Ishikawa (cell line): ENCODE results near the gene MXRA8.

Experiments used
- CEBPB ChIP-seq: IDR thresholded peaks from 2 replicates; pipeline ENCODE4 v1.6.1; 2012
- CREB1 ChIP-seq: IDR thresholded peaks from 2 replicates; pipeline ENCODE4 v1.6.1; 2012; ENCODE audit warnings: low read depth
- EGR1 ChIP-seq: IDR thresholded peaks from 2 replicates; pipeline ENCODE4 v1.6.1; 2012
- EP300 ChIP-seq: IDR thresholded peaks from 2 replicates; pipeline ENCODE4 v1.6.1; 2012; ENCODE audit warnings: borderline replicate concordance
- FOXM1 ChIP-seq: IDR thresholded peaks from 2 replicates; pipeline ENCODE4 v1.6.1; 2012; ENCODE audit warnings: low read depth, borderline replicate concordance
- NFIC ChIP-seq: IDR thresholded peaks from 2 replicates; pipeline ENCODE4 v1.6.1; 2012
- RAD21 ChIP-seq: IDR thresholded peaks from 2 replicates; pipeline ENCODE4 v1.6.1; 2012; ENCODE audit warnings: low read depth
- TAF1 ChIP-seq: IDR thresholded peaks from 2 replicates; pipeline ENCODE4 v1.6.1; 2012; ENCODE audit warnings: low read depth, mild to moderate bottlenecking
- TCF12 ChIP-seq: IDR thresholded peaks from 2 replicates; pipeline ENCODE4 v1.6.1; 2012; ENCODE audit warnings: low read depth
- TEAD4 ChIP-seq: IDR thresholded peaks from 2 replicates; pipeline ENCODE4 v1.6.1; 2012
- YY1 ChIP-seq: IDR thresholded peaks from 2 replicates; pipeline ENCODE4 v1.6.1; 2012; ENCODE audit warnings: low read depth
- ZBTB7A ChIP-seq: IDR thresholded peaks from 2 replicates; pipeline ENCODE4 v1.6.1; 2012; ENCODE audit warnings: low read depth
- TF ChIP-seq, protein P1 (sequence below): IDR thresholded peaks from 2 replicates; pipeline ENCODE4 v1.6.1; 2012
- TF ChIP-seq, protein P2 (sequence below): IDR thresholded peaks from 2 replicates; pipeline ENCODE4 v1.6.1; 2012; ENCODE audit warnings: low read depth, mild to moderate bottlenecking
- TF ChIP-seq, protein P3 (sequence below): IDR thresholded peaks from 2 replicates; pipeline ENCODE4 v1.6.1; 2012

The MXRA8 gene

GRCh38 chr1:1367315-1367714 lies 9.0 kb upstream of the MXRA8 start:
- TF ChIP-seq EP300, result no peak
- TF ChIP-seq, protein P1, sequence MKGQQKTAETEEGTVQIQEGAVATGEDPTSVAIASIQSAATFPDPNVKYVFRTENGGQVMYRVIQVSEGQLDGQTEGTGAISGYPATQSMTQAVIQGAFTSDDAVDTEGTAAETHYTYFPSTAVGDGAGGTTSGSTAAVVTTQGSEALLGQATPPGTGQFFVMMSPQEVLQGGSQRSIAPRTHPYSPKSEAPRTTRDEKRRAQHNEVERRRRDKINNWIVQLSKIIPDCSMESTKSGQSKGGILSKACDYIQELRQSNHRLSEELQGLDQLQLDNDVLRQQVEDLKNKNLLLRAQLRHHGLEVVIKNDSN, result no peak
- TF ChIP-seq, protein P2, sequence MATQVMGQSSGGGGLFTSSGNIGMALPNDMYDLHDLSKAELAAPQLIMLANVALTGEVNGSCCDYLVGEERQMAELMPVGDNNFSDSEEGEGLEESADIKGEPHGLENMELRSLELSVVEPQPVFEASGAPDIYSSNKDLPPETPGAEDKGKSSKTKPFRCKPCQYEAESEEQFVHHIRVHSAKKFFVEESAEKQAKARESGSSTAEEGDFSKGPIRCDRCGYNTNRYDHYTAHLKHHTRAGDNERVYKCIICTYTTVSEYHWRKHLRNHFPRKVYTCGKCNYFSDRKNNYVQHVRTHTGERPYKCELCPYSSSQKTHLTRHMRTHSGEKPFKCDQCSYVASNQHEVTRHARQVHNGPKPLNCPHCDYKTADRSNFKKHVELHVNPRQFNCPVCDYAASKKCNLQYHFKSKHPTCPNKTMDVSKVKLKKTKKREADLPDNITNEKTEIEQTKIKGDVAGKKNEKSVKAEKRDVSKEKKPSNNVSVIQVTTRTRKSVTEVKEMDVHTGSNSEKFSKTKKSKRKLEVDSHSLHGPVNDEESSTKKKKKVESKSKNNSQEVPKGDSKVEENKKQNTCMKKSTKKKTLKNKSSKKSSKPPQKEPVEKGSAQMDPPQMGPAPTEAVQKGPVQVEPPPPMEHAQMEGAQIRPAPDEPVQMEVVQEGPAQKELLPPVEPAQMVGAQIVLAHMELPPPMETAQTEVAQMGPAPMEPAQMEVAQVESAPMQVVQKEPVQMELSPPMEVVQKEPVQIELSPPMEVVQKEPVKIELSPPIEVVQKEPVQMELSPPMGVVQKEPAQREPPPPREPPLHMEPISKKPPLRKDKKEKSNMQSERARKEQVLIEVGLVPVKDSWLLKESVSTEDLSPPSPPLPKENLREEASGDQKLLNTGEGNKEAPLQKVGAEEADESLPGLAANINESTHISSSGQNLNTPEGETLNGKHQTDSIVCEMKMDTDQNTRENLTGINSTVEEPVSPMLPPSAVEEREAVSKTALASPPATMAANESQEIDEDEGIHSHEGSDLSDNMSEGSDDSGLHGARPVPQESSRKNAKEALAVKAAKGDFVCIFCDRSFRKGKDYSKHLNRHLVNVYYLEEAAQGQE, result no peak
- TF ChIP-seq CREB1, result no peak
- no peak for TF ChIP-seq RAD21
- no peak for TF ChIP-seq NFIC
- no peak for TF ChIP-seq YY1
- TF ChIP-seq, protein P3, sequence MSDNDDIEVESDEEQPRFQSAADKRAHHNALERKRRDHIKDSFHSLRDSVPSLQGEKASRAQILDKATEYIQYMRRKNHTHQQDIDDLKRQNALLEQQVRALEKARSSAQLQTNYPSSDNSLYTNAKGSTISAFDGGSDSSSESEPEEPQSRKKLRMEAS, result no peak
- no peak for TF ChIP-seq TAF1
- TF ChIP-seq EGR1, result no peak
- no peak for TF ChIP-seq ZBTB7A
- no peak for TF ChIP-seq TCF12
- no peak for TF ChIP-seq TEAD4
- TF ChIP-seq FOXM1, result no peak
- no peak for TF ChIP-seq CEBPB

GRCh38 chr1:1366699-1367066 lies 8.3 kb upstream of the MXRA8 start:
- TF ChIP-seq EGR1, result no peak
- TF ChIP-seq CEBPB, result no peak
- TF ChIP-seq FOXM1, result no peak
- TF ChIP-seq TCF12, result no peak
- TF ChIP-seq TAF1, result no peak
- TF ChIP-seq, protein P3, result no peak
- TF ChIP-seq, protein P1, result no peak
- TF ChIP-seq, protein P2, result no peak
- TF ChIP-seq EP300, result no peak
- TF ChIP-seq NFIC, result no peak
- TF ChIP-seq YY1, result no peak
- no peak for TF ChIP-seq TEAD4
- no peak for TF ChIP-seq RAD21
- TF ChIP-seq ZBTB7A, result no peak
- no peak for TF ChIP-seq CREB1

- TF ChIP-seq YY1 (no peak), CREB1 (no peak), TCF12 (no peak), NFIC (no peak), FOXM1 (no peak), ZBTB7A (no peak), RAD21 (no peak), TAF1 (no peak), CEBPB (no peak), EP300 (no peak), EGR1 (no peak), TEAD4 (no peak)
- TF ChIP-seq, protein P3, result no peak
- TF ChIP-seq, protein P2, result no peak
- TF ChIP-seq, protein P1, result no peak
Measured at GRCh38 chr1:1365875-1366698, 7.7 kb upstream of the MXRA8 start.
